HG03442 (cell line): ENCODE results near the gene ZNF468.
A peak's percentile ranks its signal among the peaks of the same experiment; 100 is the strongest.
"Not testable (repeated sequence)": the region's sequence is repeated elsewhere in the genome, so short reads cannot be mapped to it uniquely, and the experiment has no call there.

Experiments used
- ATAC-seq: cut with Tn5 transposase; IDR thresholded peaks from one replicate; pipeline ENCODE4 v1.9.1; 2021; ENCODE audit warnings: mild to moderate bottlenecking, moderate library complexity; ENCODE audit not compliant: unreplicated experiment

The ZNF468 gene

DNA sequence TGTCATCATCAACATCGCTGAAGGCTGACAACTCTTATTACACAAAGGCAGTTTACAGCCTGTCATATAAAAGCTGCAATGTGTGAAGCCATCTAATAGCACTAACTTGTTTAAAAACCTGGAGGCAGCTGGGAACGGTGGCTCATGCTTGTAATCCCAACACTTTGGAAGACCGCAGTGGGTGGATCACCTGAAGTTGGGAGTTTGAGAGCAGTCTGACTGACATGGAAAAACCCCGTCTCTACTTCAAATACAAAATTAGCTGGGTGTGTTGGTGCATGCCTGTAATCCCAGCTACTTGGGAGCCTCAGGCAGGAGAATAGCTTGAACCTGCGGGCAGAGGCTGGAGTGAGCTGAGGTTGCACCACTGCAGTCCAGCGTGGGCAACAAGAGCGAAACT lies 27.6 kb downstream of the ZNF468 start:
- ATAC-seq, result not testable (repeated sequence)

DNA sequence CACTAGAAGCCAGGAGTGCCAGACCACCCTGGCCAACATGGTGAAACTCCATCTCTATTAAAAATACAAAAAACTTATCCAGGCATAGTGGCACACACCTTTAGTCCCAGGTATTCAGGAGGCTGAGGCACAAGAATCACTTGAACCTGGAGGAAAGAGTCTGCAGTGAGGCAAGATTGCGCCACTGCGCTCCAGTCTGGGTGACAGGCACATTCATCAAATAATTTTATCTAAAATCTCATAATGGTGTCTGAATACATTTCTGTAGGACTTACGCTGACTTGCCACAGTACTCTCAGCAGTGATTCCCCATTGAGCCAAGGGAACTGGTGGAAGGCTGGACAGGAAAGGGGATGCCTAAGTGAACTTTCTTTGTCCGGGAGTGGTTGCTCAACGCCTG lies 31.7 kb downstream of the ZNF468 start:
- no peak for ATAC-seq

DNA sequence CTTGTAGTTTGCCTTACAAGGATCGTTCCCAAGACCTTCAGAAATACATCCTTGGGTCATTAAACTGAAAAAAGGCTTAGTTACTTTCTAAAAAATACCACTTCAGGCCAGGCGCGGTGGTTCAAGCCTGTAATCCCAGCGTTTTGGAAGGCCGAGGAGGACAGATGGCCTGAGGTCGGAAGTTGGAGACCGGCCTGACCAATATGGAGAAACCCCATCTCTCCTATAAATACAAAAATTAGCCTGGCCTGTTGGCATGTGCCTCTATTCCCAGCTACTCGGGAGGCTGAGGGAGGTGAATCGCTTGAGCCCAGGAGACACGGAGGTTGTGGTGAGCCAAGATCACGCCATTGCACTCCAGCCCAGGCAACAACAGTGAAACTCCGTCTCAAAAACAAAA lies 33.7 kb downstream of the ZNF468 start:
- ATAC-seq, result no peak

DNA sequence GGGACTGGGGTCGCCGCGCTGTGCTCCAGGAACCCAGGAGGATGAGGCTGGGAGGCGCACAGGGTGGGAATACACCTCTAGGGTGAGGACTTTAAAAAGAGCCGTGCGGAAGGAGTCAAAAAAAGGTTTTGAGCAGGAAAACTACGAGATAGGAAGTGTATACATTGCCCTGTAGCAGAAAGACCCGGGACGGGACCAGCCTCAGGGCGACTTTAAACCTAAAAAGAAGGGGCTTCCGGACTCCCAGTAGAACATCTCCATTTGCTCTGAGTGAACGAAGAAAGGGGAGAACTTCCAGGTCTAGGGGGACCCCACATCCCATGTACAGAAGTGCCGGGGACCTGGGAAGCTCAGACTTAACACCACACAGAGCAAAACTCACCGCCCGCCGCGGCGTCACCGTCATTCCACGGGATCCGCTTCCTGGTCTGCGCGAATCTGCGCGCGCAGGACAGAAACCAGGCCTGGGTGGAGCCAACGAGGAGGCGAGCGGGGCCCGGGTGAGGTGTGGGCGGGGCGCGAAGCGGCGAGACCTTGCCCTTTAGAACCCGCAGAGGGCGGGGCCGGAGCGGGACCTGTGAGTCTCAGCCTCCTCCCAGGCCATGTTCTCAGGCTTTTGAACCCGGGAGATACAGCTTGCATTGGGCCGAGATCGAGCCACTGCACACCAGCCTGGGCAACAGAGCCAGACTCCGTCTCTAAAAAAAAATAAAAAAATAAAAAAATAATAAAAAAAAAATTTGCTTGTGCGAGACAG lies 36.0 kb downstream of the ZNF468 start, which contains the start of gene ZNF28:
TSS of gene ZNF28 (minus strand) at position 430 of the 757 bp plus-strand sequence. CDS start 3,675 bp downstream, outside the sequence.
- peak; percentile 99 for ATAC-seq

DNA sequence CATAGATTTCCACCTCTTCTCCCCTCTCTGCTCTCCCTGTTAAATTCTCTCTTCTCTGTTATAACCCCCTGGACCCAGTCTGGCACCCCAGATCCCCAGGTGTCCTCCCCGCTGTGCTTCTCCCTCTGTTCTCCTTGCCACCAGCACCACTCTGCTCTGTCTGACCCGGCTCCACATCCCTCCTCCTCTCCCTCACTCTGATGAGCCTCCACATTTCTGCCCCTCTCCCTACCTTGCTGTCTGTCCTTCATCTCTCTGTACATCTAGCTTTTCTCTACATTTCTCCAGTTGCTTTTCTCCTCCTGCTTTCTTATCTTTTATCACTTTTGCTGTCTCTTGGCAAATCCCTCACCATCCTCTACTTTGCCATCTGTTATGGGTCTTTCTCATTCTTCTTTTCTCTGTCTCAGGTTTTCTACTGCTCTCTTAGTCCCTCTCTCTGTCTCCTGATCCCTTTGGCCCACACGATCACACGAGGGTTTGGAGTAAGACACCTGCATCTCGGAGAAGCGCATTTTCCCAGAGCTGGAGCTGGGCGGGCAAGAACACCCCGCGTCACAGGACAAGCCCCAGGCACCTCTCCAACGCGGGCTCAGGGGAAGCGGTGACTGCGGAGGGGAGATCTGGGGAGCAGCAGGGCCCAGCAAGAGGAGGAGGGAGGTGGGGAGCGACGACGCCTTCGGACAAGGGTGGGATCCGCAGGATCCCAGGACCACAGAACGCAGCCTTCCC lies 36.8 kb downstream of the ZNF468 start:
- ATAC-seq, result peak; percentile 20

DNA sequence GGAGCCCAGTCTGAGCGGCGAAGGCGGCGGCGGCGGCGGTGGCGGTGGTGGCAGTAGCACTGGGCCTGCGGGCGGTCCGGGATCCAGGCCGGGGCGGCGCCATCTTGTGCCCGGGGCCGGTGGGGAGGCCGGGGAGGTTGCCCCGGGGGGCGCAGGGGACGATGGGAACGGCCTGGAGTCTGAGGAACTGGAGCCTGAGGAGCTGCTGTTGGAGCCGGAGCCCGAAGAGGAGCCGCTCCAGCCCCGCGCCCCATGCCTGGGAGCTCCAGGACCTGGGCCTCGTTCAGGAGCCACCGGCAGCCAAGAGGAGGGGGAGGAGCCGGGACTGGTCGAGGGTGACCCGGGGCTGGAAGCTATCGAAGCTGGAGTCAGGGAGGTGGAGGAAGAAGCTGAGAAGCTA lies 47.6 kb downstream of the ZNF468 start:
- ATAC-seq, result no peak

DNA sequence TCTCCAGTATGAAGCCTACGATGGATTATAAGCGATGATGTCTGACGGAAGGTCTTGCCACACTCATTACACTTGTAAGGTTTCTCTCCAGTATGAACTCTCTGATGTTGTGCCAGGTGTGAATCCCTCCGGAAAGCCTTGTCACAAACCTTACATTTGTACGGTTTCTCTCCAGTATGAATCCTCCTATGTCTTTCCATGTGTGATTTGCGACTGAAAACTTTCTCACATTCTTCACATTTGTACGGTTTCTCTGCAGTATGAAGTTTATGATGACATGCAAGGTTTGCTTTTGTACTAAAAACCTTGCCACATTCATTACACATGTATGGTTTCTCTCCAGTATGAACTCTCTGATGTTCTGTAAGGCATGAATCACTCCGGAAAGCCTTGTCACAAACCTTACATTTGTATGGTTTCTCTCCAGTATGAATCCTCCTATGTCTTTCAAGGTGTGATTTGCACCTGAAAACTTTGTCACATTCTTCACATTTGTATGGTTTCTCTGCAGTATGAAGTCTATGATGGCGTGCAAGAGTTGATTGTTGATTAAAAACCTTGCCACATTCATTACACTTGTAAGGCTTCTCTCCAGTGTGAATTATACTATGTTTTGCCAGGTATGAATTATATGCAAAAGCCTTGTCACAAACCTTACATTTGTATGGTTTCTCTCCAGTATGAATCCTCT lies 57.3 kb downstream of the ZNF468 start:
- not testable (repeated sequence) for ATAC-seq

DNA sequence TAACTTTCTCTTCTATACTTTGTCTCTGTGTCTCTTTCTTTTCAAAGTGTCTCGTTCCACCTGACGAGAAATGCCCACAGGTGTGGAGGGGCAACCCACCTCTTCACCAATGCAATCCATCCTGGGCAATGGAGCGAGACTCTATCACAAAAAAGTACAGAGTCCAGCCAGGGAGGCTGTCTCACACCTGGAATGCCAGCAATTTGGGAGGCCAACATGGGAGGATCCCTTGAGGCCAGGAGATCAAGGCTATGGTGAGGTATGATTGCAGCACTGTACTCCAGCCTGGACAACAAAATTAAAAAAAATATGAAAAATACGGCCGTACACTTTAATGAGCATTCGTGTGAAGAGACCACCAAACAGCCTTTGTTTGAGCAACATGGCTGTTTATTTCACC lies 68.0 kb downstream of the ZNF468 start:
- no peak for ATAC-seq
